Liver (tissue), 3 donors: ENCODE measurements around the gene PDIA3.

Experiments
- FOXA1 ChIP-seq: IDR thresholded peaks from 2 replicates; pipeline ENCODE4 v1.6.1; 2016; ENCODE audit warnings: antibody characterized with exemption
- FOXA2 ChIP-seq: IDR thresholded peaks from 2 replicates; pipeline ENCODE4 v1.6.1; 2016; ENCODE audit warnings: antibody characterized with exemption
- GABPA ChIP-seq, 2 donors: IDR thresholded peaks in 1 of 2; conservative IDR thresholded peaks in 1 of 2; 2 replicates each; pipeline ENCODE4 v1.6.1; 2016; ENCODE audit warnings: antibody characterized with exemption in 2 of 2, mild to moderate bottlenecking in 1 of 2, moderate library complexity in 1 of 2
- HNF4G ChIP-seq: IDR thresholded peaks from 2 replicates; pipeline ENCODE4 v1.6.1; 2016; ENCODE audit warnings: antibody characterized with exemption
- JUND ChIP-seq, 2 donors: IDR thresholded peaks; 2 replicates each; pipeline ENCODE4 v1.6.1; 2016; ENCODE audit warnings: antibody characterized with exemption in 2 of 2
- RAD21 ChIP-seq, 2 donors: IDR thresholded peaks; 2 replicates each; pipeline ENCODE4 v1.6.1; 2016; ENCODE audit warnings: antibody characterized with exemption in 2 of 2, mild to moderate bottlenecking in 2 of 2
- RXRA ChIP-seq, 2 donors: IDR thresholded peaks; 2 replicates each; pipeline ENCODE4 v1.6.1; 2017 to 2018; ENCODE audit warnings: antibody characterized with exemption in 2 of 2, mild to moderate bottlenecking in 1 of 2
- TAF1 ChIP-seq: conservative IDR thresholded peaks from 2 replicates; pipeline ENCODE4 v1.6.1; 2016; ENCODE audit warnings: antibody characterized with exemption, mild to moderate bottlenecking
- YY1 ChIP-seq: IDR thresholded peaks from 2 replicates; pipeline ENCODE4 v1.6.1; 2016; ENCODE audit warnings: antibody characterized with exemption, mild to moderate bottlenecking
- TF ChIP-seq, protein P1 (sequence below): fragments of 150-350 bp; IDR thresholded peaks from 2 replicates; pipeline ENCODE4 v1.5.1; 2017; ENCODE audit warnings: improper control_type of control experiment, low read depth, low read length; ENCODE audit not compliant: missing input control
- TF ChIP-seq, protein P2 (sequence below): IDR thresholded peaks from 2 replicates; pipeline ENCODE4 v1.6.1; 2016; ENCODE audit warnings: antibody characterized with exemption
- TF ChIP-seq, protein P3 (sequence below): IDR thresholded peaks from 2 replicates; pipeline ENCODE4 v1.6.1; 2016; ENCODE audit warnings: antibody characterized with exemption
- TF ChIP-seq, protein P4 (sequence below): IDR thresholded peaks from 2 replicates; pipeline ENCODE4 v1.6.1; 2016; ENCODE audit warnings: antibody characterized with exemption, mild to moderate bottlenecking
- donor health status: healthy.
- donor health status: healthy.

DNA sequence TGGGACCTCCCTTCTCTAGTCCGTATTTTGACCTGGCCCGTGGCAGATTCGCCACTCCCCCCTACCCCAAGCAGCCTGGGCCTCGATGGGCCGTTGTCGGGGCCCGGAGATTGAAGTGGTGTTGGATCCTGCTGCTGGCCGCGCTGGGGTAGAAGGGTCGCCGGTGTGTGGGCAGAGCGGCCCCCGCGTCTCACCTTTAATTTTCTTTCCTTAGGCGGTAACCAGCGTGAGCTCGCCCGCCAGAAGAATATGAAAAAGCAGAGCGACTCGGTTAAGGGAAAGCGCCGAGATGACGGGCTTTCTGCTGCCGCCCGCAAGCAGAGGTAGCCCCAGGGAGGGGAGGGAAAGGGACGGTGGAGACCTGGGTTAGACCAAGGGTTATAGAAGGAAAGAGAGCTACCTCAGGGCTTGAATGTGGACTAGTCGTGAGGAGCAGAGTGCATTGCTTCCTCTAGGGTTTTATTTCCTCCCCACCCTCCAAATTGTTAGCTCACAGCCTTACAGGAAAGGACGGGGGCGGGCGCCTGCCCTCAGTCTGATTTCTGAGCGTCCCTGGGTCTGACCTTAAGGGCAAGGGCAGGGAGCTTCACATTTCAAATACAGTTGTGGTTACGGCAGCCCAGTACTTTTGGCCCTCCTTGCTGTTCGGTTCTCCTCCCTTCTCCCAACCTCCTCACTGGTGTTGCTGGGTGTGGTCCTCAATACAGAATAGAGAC lies 46.7 kb downstream of the PDIA3 start:
- TF ChIP-seq, protein P1, sequence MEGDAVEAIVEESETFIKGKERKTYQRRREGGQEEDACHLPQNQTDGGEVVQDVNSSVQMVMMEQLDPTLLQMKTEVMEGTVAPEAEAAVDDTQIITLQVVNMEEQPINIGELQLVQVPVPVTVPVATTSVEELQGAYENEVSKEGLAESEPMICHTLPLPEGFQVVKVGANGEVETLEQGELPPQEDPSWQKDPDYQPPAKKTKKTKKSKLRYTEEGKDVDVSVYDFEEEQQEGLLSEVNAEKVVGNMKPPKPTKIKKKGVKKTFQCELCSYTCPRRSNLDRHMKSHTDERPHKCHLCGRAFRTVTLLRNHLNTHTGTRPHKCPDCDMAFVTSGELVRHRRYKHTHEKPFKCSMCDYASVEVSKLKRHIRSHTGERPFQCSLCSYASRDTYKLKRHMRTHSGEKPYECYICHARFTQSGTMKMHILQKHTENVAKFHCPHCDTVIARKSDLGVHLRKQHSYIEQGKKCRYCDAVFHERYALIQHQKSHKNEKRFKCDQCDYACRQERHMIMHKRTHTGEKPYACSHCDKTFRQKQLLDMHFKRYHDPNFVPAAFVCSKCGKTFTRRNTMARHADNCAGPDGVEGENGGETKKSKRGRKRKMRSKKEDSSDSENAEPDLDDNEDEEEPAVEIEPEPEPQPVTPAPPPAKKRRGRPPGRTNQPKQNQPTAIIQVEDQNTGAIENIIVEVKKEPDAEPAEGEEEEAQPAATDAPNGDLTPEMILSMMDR = peak; percentile 15
- TF ChIP-seq FOXA2 = no peak
- TF ChIP-seq TAF1 = no peak
- TF ChIP-seq, protein P2, sequence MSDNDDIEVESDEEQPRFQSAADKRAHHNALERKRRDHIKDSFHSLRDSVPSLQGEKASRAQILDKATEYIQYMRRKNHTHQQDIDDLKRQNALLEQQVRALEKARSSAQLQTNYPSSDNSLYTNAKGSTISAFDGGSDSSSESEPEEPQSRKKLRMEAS = no peak
- TF ChIP-seq YY1 = no peak
- no peak for TF ChIP-seq FOXA1
- no peak for TF ChIP-seq GABPA (IDR thresholded peaks at IDR 0.05 in 1 of 2, conservative IDR thresholded peaks at IDR 0.05 in 1 of 2)
- TF ChIP-seq, protein P3, sequence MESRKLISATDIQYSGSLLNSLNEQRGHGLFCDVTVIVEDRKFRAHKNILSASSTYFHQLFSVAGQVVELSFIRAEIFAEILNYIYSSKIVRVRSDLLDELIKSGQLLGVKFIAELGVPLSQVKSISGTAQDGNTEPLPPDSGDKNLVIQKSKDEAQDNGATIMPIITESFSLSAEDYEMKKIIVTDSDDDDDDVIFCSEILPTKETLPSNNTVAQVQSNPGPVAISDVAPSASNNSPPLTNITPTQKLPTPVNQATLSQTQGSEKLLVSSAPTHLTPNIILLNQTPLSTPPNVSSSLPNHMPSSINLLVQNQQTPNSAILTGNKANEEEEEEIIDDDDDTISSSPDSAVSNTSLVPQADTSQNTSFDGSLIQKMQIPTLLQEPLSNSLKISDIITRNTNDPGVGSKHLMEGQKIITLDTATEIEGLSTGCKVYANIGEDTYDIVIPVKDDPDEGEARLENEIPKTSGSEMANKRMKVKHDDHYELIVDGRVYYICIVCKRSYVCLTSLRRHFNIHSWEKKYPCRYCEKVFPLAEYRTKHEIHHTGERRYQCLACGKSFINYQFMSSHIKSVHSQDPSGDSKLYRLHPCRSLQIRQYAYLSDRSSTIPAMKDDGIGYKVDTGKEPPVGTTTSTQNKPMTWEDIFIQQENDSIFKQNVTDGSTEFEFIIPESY = no peak
- TF ChIP-seq, protein P4, sequence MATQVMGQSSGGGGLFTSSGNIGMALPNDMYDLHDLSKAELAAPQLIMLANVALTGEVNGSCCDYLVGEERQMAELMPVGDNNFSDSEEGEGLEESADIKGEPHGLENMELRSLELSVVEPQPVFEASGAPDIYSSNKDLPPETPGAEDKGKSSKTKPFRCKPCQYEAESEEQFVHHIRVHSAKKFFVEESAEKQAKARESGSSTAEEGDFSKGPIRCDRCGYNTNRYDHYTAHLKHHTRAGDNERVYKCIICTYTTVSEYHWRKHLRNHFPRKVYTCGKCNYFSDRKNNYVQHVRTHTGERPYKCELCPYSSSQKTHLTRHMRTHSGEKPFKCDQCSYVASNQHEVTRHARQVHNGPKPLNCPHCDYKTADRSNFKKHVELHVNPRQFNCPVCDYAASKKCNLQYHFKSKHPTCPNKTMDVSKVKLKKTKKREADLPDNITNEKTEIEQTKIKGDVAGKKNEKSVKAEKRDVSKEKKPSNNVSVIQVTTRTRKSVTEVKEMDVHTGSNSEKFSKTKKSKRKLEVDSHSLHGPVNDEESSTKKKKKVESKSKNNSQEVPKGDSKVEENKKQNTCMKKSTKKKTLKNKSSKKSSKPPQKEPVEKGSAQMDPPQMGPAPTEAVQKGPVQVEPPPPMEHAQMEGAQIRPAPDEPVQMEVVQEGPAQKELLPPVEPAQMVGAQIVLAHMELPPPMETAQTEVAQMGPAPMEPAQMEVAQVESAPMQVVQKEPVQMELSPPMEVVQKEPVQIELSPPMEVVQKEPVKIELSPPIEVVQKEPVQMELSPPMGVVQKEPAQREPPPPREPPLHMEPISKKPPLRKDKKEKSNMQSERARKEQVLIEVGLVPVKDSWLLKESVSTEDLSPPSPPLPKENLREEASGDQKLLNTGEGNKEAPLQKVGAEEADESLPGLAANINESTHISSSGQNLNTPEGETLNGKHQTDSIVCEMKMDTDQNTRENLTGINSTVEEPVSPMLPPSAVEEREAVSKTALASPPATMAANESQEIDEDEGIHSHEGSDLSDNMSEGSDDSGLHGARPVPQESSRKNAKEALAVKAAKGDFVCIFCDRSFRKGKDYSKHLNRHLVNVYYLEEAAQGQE = no peak
- TF ChIP-seq JUND (IDR thresholded peaks at IDR 0.05) = no peak
- TF ChIP-seq RXRA (IDR thresholded peaks at IDR 0.05) = peak in 1 of 2 donors; percentile 46
- TF ChIP-seq RAD21 (IDR thresholded peaks at IDR 0.05) = no peak
- TF ChIP-seq HNF4G = no peak
